NOMO-1 (cell line): ENCODE results near the gene TAF12.
A peak's percentile ranks its signal among the peaks of the same experiment; 100 is the strongest.
"Not testable (repeated sequence)": the region's sequence is repeated elsewhere in the genome, so short reads cannot be mapped to it uniquely, and the experiment has no call there.

Experiments used
- DNase-seq, 2 experiments: peaks; one replicate each; lab custom pipeline; 2025; ENCODE audit not compliant: unreplicated experiment in 2 of 2; lab: John Stamatoyannopoulos, UW

Gene TAF12

DNA sequence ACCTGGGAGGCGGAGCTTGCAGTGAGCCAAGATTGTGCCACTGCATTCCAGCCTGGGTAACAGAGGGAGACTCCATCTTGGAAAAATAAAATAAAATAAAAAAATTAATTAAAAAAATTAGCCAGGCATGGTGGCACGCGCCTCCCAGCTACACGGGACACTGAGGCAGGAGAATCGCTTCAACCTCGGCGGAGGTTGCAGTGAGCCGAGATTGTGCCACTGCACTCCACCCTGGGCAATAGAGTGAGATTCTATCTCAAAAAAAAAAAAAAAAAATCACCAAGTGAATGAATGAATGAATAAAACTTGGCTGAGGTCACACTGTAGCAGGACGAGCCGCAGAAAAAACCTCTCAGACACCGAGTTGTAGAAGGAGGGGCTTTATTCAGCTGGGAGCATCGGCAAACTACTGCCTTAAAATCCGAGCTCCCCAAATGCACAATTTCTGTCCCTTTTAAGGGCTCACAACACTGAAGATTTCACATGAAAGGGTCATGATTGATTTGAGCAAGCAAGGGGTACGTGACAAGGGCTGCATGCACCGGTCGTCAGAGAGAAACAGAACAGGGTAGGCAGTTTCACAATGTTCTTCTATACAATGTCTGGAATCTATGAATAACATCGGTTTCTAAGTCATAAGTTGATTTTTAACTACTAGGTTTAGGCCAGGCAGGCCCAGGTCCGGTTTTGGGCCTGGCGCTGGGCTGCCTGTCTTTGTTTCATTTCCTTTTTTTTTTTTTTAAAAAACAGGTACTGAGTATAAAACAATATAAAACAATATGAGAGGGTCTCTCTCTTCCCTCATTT lies 56.1 kb downstream of the TAF12 start:
- DNase-seq: peak in 1 of 2 experiments; percentile 17

DNA sequence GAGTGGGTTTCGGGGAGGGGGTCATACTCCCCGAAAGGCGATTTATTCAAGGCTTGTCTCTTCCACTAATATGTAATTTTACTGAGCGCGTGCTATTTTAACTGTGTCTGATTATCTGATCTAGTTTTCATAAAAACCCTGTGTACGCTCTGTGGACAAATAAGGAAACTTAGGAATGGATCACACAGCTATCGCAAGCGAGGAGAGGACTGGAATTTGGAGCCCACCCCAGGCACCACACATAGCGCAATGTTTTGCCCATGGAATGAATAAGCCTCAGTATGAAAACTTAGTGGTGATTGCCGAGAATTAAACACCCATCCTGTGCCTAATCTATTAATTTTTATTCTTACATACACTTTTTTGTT lies 60.6 kb downstream of the TAF12 start:
- peak in 1 of 2 experiments; percentile 13 for DNase-seq

- DNase-seq: peak; percentile 94 to 97
Observed at GRCh38 chr1:28581531-28582247, 61.2 kb downstream of the TAF12 start.

- peak; percentile 29 to 51 for DNase-seq
Observed at GRCh38 chr1:28580722-28581530, 61.9 kb downstream of the TAF12 start.

DNA sequence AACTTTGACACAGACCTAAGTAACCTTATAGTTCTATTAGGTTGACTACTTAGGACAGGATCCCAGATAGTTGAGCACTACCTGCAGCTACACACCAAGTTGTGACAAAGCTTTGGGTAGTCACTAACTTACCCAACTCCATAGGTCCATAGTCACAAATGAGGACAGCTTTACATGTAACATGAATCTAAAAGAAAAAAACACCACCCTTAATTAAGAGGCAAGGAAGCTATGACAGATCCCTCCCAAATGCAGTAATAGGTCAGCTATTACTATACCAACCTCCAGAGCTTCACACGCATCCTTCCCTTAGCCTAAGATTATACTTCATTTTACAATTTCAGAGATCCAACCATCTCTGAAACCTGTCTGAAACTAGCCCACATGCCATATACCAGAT lies 63.5 kb downstream of the TAF12 start:
- DNase-seq: no peak

DNA sequence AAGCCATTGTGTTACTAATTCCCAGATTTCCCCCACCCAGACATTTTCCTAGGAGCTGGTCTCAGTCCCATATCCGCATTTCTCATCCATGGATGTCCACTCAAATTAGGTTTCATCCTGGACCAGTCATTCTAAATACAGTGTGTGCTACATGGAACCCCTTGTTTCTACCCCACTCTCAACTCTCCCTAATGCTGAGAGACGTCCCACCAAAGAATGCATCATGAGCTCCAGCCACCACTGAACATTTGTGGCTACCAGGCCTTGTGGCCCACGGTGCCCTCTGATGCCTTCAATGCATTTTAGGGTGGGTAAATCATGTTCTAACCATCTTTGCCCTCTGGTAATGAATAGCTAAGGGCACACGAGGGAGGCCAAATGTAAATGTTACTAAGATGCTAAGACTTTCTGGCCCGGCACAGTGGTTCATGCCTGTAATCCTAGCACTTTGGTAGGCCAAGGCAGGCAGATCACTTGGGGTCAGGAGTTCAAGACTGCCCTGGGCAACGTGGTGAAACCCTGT lies 64.1 kb downstream of the TAF12 start:
- no peak for DNase-seq

DNA sequence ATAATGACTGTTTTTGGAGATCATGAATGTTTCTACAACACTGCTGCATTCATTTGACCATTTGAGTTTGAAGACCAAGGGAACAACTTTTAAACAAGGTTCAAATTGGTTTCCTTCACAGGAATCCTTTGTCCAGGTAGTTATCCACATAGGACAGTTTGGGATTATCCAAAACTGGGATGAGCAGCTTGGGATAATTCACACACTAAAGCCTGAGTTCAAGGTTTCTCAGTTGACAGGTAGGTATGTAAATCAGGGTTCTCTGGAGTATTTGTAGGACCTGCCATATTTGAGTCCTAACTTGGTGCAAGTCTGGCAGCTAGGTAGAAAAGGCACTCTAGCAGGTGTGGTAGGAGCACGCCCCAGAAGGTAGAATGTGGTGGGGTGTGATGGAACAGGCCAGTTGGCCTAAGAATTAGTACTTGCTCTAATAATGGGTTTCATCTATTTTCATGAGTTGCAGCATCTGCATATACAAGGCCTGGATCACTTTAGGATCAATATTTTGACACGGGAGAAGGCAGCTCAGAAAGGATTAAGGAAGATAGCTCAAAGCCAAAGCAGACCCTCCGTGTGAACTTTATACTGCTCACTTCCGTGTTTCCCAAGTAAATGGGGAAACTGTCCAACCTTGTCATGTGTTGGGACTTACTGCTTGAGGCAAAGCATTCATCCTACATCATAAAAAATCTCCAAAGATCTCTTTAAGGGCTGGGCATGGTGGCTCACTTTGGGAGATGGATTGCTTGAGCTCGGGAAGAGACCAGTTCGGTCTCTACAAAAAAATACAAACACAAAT lies 64.9 kb downstream of the TAF12 start:
- no peak for DNase-seq

GRCh38 chr1:28577052-28577678 lies 65.7 kb downstream of the TAF12 start:
- DNase-seq: no peak

DNA sequence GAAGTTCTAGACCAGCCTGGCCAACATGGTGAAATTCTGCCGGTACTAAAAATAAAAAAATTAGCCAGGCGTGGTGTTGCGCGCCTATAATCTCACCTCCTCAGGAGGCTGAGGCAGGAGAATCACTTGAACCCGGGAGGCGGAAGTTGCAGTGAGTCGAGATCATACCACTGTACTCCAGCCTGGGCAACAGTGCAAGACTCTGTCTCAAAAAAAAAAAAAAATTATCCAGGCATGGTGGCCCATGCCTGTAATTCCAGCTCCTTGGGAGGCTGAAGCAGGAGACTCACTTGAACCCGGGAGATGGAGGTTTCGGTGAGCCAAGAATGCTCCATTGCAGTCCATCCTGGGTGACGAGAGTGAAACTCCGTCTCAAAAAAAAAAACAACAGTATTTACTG lies 69.3 kb downstream of the TAF12 start:
- DNase-seq: no peak

GRCh38 chr1:28572891-28573290 lies 70.0 kb downstream of the TAF12 start:
- DNase-seq: not testable (repeated sequence)

DNA sequence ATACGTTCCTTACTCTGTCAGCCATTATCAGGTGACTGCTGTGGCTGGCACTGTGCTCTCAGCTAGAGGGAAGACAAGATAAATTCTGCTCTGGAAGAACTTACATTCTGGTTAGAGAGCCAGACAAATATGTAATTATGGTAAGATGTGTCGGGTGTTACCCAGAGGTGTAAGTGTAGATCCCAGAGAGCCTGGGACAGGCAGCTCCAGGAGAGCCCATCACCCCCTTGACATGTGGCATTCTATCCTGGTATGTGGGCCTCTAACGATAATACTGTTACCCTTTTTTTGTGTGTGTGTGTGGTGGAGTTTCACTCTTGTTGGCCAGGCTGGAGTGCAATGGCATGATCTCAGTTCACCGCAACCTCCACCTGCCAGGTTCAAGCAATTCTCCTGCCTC lies 71.0 kb downstream of the TAF12 start:
- DNase-seq: no peak

GRCh38 chr1:28566931-28567330 lies 75.9 kb downstream of the TAF12 start:
- no peak for DNase-seq

DNA sequence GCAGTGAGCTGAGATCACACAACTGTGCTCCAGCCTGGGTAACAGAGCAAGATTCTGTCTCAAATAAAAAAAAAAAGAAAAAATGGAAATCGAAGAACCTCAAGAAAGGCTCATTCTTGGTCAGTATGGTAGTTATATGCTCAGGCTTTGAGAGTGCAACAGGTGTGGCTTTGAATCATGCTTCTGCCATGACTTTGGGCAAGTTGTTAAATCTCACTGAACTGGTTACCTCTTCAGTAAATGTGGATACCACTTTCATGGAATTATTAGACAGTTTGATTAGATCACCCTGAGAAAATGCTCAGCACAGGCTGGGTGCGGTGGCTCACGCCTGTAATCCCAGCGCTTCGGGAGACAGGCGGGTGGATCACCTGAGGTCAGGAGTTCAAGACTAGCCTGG lies 77.1 kb downstream of the TAF12 start:
- no peak for DNase-seq

GRCh38 chr1:28565040-28565439 lies 77.8 kb downstream of the TAF12 start:
- no peak for DNase-seq

- DNase-seq: no peak
Observed at GRCh38 chr1:28564310-28564709, 78.6 kb downstream of the TAF12 start.

GRCh38 chr1:28560886-28561285 lies 82.0 kb downstream of the TAF12 start:
- no peak for DNase-seq
